ENCODE measurements around the gene ZMIZ1. TPM values are rescaled to one million over a fixed set of nuclear protein-coding genes. Genes with fewer than 3 reads are reported as not detected.

Gene ZMIZ1
- total RNA-seq, 2 donors from 2014 or later: 27.2 to 42.2 TPM

- peak overlapping the region; percentile 13 to 97 (median 95) for H3K27ac ChIP-seq
- no peaks in the 10 kb centered on the region for H3K27me3 ChIP-seq
- peaks cover 86% of the 10 kb centered on the region for H3K4me1 ChIP-seq
- H3K9me3 ChIP-seq: no peaks in the 10 kb centered on the region
- peak; percentile 52 for ATAC-seq
- intact Hi-C loops (cut with DNase I): loop anchor here (10.0 kb wide), 1 partner anchor 110 kb away; no protein-coding TSS in a partner anchor
- DNase-seq: peak; percentile 85 to 94 (median 88)
- 13 to 17% methylated on average over 3 to 4 of the region's 4 CpGs for WGBS, 2 donors
- H3K36me3 ChIP-seq (replicated peaks in 1 of 2; ENCODE audit: insufficient read depth in 1 of 2, low read depth in 2 of 2): no peaks in the 10 kb centered on the region
- H3K4me3 ChIP-seq: no peak overlapping the region
- peak in 1 of 3 donors; percentile 14 for TF ChIP-seq POLR2A (IDR thresholded peaks at IDR 0.05)
- TF ChIP-seq CTCF (IDR thresholded peaks at IDR 0.05): no peak
These were observed 6.0 kb downstream of the ZMIZ1 start for GRCh38 chr10:79074732-79075131.

- TF ChIP-seq POLR2A (IDR thresholded peaks at IDR 0.05) (no peak), CTCF (IDR thresholded peaks at IDR 0.05) (no peak)
- WGBS, 2 donors: 49 to 63% methylated on average over 3 of the region's 3 CpGs
- Histone ChIP-seq H3K4me1 (peaks cover 93% of the 10 kb centered on the region), H3K27me3 (no peaks in the 10 kb centered on the region), H3K36me3 (replicated peaks in 1 of 2; ENCODE audit: insufficient read depth in 1 of 2, low read depth in 2 of 2) (no peaks in the 10 kb centered on the region), H3K9me3 (no peaks in the 10 kb centered on the region), H3K27ac (peak overlapping the region; percentile 13 to 97 (median 95)), H3K4me3 (no peak overlapping the region)
- intact Hi-C loops (cut with DNase I): loop anchor here (10.0 kb wide), 1 partner anchor 109 kb away; no protein-coding TSS in a partner anchor
- DNase-seq: no peak
- ATAC-seq: no peak
These were observed 6.7 kb downstream of the ZMIZ1 start for GRCh38 chr10:79075418-79075817.

GRCh38 chr10:79077488-79078173 lies 8.9 kb downstream of the ZMIZ1 start:
- WGBS, 2 donors: 59 to 62% methylated on average over 10 of the region's 10 CpGs
- ATAC-seq: no peak

GRCh38 chr10:79078367-79079053 lies 9.7 kb downstream of the ZMIZ1 start:
- Histone ChIP-seq H3K4me3 (no peak overlapping the region), H3K4me1 (peaks cover 100% of the 10 kb centered on the region), H3K27me3 (no peaks in the 10 kb centered on the region), H3K9me3 (no peaks in the 10 kb centered on the region), H3K36me3 (replicated peaks in 1 of 2; ENCODE audit: insufficient read depth in 1 of 2, low read depth in 2 of 2) (no peaks in the 10 kb centered on the region), H3K27ac (peak overlapping the region in 3 of 4 donors; percentile 18 to 52 (median 26))
- TF ChIP-seq CTCF (IDR thresholded peaks at IDR 0.05): no peak
- no peak for TF ChIP-seq POLR2A (IDR thresholded peaks at IDR 0.05)
- intact Hi-C loops (cut with DNase I): loop anchor here (10.0 kb wide), 1 partner anchor 106 kb away; no protein-coding TSS in a partner anchor
- 67 to 82% methylated on average over 8 of the region's 8 CpGs for WGBS, 2 donors
- no peak for DNase-seq
- ATAC-seq: no peak

More at GRCh38 chr10:79077488-79078173, 8.9 kb downstream of the ZMIZ1 start:
- TF ChIP-seq POLR2A (IDR thresholded peaks at IDR 0.05) (no peak), CTCF (IDR thresholded peaks at IDR 0.05) (no peak)
- intact Hi-C loops (cut with DNase I): loop anchor here (10.0 kb wide), 1 partner anchor 107 kb away; no protein-coding TSS in a partner anchor
- Histone ChIP-seq H3K27me3 (no peaks in the 10 kb centered on the region), H3K4me3 (no peak overlapping the region), H3K4me1 (peaks cover 100% of the 10 kb centered on the region), H3K27ac (peak overlapping the region in 3 of 4 donors; percentile 14 to 46 (median 33)), H3K9me3 (no peaks in the 10 kb centered on the region), H3K36me3 (replicated peaks in 1 of 2; ENCODE audit: insufficient read depth in 1 of 2, low read depth in 2 of 2) (no peaks in the 10 kb centered on the region)
- no peak for DNase-seq

Data from body of pancreas (tissue), 4 donors.